ENCODE data around the gene SLC12A7.

DNA sequence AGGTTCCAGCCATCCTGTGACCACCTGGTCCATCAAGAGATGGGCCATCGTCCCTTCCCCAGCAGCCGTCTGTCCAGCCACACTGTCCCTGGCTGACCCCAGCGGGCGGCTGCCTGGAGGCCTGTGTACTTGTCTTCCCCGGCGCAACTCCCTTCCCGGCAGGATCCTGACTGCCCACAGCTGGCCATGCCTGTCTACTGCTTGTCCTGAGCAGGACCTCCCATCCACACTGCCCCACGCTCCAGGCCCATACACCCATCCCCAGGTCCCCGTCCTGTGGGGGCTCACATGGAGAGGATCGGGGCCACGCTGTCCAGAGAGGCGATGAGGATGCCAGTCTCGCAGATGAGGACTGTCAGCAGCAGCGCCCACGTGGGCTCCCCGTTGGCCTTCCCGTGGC lies 35.5 kb downstream of the SLC12A7 start:
- TF ChIP-seq, protein P1, sequence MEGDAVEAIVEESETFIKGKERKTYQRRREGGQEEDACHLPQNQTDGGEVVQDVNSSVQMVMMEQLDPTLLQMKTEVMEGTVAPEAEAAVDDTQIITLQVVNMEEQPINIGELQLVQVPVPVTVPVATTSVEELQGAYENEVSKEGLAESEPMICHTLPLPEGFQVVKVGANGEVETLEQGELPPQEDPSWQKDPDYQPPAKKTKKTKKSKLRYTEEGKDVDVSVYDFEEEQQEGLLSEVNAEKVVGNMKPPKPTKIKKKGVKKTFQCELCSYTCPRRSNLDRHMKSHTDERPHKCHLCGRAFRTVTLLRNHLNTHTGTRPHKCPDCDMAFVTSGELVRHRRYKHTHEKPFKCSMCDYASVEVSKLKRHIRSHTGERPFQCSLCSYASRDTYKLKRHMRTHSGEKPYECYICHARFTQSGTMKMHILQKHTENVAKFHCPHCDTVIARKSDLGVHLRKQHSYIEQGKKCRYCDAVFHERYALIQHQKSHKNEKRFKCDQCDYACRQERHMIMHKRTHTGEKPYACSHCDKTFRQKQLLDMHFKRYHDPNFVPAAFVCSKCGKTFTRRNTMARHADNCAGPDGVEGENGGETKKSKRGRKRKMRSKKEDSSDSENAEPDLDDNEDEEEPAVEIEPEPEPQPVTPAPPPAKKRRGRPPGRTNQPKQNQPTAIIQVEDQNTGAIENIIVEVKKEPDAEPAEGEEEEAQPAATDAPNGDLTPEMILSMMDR (IDR thresholded peaks at IDR 0.05): no peak
- TF ChIP-seq POLR2A (IDR thresholded peaks at IDR 0.05): no peak

All from right lobe of liver (tissue), 4 donors.